GM12872 (cell line): Measurements from ENCODE around the gene FOCAD.

Source experiments
- TF ChIP-seq, protein P1 (sequence below): IDR thresholded peaks from 3 replicates; pipeline ENCODE4 v1.5.1; 2011; ENCODE audit warnings: low read depth, mild to moderate bottlenecking, low read length, moderate library complexity; ENCODE audit not compliant: insufficient read depth

Gene FOCAD

DNA sequence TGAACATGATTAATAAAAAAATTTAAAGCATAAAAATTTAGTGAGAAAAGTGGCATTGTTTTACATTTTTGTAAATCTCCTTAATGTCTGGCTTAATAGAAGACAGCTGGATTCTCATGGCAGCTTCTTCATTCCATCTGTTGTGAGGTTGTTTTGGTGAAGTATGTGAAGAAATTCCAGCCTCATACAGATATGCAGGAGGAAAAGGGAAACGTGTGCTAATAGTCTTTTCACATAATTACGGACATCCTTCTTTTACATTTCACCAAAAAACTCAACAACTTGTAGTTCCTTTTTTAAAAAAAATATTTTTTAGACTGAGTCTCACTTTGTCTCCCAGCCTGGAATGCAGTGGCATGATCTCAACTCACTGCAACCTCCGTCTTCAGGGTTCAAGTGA, 300.4 kb downstream of the FOCAD start:
- TF ChIP-seq, protein P1, sequence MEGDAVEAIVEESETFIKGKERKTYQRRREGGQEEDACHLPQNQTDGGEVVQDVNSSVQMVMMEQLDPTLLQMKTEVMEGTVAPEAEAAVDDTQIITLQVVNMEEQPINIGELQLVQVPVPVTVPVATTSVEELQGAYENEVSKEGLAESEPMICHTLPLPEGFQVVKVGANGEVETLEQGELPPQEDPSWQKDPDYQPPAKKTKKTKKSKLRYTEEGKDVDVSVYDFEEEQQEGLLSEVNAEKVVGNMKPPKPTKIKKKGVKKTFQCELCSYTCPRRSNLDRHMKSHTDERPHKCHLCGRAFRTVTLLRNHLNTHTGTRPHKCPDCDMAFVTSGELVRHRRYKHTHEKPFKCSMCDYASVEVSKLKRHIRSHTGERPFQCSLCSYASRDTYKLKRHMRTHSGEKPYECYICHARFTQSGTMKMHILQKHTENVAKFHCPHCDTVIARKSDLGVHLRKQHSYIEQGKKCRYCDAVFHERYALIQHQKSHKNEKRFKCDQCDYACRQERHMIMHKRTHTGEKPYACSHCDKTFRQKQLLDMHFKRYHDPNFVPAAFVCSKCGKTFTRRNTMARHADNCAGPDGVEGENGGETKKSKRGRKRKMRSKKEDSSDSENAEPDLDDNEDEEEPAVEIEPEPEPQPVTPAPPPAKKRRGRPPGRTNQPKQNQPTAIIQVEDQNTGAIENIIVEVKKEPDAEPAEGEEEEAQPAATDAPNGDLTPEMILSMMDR, result no peak

DNA sequence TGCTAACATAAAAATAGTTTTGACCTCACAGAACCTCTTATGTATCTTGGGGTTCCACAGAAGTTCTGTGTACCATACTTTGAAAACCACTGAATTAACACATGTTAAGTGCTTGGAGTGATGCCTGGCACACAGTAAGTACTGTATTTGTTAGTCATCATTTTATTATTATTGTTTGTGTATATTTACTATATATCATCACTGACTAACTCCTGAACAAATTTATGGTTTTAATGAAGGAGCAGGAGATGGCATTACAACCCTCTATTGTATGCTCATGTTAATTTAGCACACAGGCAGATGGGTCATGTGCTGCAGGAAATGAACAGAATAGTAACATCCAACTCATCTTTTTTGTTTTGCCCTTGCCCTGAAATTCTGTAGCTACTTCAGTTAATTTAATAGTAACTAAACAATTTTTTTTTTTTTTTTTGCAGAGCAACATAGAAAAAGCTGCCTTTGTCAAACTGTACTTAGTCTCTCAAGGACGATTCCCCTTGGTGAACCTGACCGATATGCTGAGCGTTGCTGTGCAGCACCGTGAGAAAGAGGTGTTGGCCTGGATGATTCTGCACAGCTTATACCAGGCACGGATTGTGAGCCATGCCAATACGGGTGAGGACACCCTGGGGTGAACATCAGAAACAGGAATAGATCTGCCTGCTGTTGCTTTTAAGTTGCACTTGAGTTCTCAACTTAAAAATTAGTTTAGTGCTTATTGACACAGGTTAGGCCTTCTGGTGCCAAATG, 302.0 kb downstream of the FOCAD start:
- TF ChIP-seq, protein P1, result no peak

DNA sequence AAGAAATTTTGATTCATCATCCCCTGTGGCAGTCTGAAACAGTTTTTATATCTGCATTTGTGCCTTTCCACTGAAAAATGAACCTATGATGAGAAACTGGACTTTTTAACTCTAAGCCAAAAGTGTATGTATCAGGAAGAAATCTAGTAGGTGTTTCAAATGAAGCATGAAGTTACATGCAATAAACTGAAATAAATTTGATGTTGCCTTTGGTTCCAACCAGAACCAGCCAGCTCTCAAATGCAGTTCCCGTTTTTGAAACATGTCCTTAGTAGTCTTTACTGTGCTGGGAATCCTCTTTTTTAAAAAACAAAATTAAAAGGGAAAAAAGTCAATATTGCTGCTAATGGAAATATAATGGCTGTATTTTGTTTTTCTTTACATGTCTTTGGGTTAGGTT, 303.5 kb downstream of the FOCAD start:
- TF ChIP-seq, protein P1, result no peak

DNA sequence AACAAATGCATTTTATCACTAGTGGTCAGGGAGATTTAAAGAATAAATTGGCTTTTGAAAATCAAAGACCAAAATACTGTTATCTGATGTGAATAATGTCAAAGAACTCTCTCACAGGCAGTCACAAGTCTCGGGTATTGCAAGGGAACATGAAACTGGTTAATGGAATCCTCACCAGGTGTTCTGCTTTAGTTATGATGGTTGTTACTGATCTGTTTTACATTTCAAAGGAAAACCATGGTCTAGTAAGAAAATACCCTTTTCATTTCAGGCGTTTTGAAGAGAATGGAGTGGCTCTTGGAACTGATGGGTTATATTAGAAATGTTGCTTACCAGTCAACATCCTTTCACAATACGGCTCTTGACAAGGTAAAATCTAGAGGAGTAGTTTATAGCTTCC, 304.0 kb downstream of the FOCAD start:
- TF ChIP-seq, protein P1, result no peak

DNA sequence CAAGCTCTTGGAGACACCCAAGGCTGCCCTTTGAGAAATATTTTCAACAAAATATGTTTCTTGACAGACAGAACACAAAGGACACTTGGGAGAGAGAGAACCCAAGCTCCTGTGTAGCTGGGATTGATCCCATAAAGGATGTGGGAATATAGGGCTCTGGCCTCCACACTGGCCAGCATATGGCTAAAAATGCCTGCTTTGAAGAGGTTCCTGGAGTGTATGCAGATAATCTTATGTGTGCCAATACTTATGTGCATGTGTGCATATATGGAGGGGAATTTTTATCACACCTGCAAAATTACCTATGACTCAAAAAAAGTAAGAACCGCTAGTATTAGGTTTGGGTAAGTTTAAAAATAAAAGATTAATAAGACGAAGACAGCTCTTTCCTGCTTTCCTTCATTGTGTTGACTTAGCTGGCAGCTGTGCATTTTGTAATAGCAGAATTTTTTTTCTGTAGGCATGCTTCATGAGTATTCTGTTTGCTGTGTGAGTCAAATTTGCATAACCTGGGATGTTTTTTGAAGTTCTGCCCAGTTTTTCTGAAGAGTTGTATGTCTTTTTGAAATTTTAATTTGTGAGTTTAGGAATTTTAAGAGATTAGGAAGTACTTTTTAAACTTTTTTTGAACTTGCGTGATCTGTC, 304.7 kb downstream of the FOCAD start:
- TF ChIP-seq, protein P1, result no peak

DNA sequence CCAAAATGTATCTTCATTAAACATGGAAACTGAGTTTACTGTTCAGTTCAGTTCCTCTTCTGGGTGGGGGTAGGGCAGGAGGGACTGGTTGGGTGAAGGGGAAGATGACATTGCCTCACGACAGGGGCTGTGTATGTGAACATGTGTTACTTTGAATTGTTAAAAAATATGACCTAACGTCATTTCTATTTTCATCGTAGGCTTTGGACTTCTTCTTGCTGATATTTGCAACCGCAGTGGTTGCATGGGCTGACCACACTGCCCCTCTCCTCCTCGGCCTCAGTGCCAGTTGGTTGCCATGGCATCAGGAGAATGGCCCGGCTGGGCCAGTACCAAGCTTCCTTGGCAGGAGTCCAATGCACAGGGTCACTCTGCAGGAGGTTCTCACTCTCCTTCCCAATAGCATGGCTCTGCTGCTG, 305.9 kb downstream of the FOCAD start:
- TF ChIP-seq, protein P1, result no peak

DNA sequence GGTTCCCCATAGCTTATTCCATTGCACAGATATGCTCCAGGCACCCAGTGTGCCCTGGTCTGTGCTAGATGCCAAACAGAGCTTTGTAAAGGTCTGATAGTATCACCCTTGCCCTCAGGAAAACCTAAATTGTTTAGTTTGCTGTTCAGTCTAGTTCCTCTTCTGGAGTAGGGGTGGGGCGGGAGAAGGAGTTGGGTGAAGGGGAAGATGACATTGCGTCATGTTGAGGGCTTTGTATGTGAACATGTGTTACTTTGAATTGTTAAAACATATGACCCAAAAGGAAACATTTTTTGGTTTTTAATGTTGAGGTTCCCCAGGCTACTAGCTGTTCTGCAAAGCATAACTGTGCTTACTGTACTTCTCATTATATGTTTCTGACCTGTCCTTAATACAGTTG, 306.8 kb downstream of the FOCAD start:
- TF ChIP-seq, protein P1, result no peak
